K562 (cell line): ENCODE data around the gene LRRC8A. TPM values are rescaled to one million over a fixed set of nuclear protein-coding genes. Genes with fewer than 3 reads are reported as not detected.
A peak's percentile ranks its signal among the peaks of the same experiment; 100 is the strongest.
"Not testable (repeated sequence)": the region's sequence is repeated elsewhere in the genome, so short reads cannot be mapped to it uniquely, and the experiment has no call there.

Experiments used
- ATAC-seq: fragments of 200-7000 bp; cut with Tn5 transposase; 3 replicates; pipeline ENCODE4 v1.9.1; 2020; ENCODE audit warnings: moderate library complexity
- BruUV-seq: library from RNA; stranded (reverse); fragments of 400-500 nt; replicated peaks from 2 replicates; lab custom pipeline; 2021; lab: Mats Ljungman, UMichigan
- CTCF ChIA-PET: fragments of 300-600 bp; formaldehyde crosslinking; extraction: SDS; loops from one replicate; lab custom pipeline; 2021; ENCODE audit warnings: low intra/inter-chr PET ratio; lab: Yijun Ruan, JAX
- POLR2A ChIA-PET: fragments of 300-600, 350-650 bp; sonication (Branson Sonifier 250); formaldehyde crosslinking; extraction: SDS; loops from one replicate; lab custom pipeline; 2021; ENCODE audit warnings: antibody characterized with exemption, inconsistent platforms; lab: Yijun Ruan, JAX
- DNase-seq, 4 experiments: peaks; one replicate each; pipeline versions ENCODE4 v3.0.0 to v3.0.0-alpha.2; 2011 to 2018; ENCODE audit warnings: low spot score in 3 of 4, mixed read lengths in 3 of 4; ENCODE audit errors: extremely low read depth in 1 of 4
- FAIRE-seq: peaks from 2 replicates; lab custom pipeline; 2011; peaks lifted over from hg19 to GRCh38; lab: Jason Lieb, UNC
- H2AFZ ChIP-seq: 2 replicates; pipeline ENCODE4 v1.6.0; 2011; ENCODE audit warnings: low read depth, low read length, control low read depth, inconsistent platforms
- H3K27ac ChIP-seq: fragments of 200-600 bp; 3 replicates; pipeline ENCODE4 v1.8.0; 2011; ENCODE audit warnings: low read depth, mild to moderate bottlenecking, control low read depth, inconsistent platforms, low read length, moderate library complexity, mixed read lengths; ENCODE audit errors: extremely low read depth
- H3K27me3 ChIP-seq, 2 experiments: fragments of 300-600 bp in 1 of 2; 2 replicates in 1 of 2; 3 replicates in 1 of 2; pipeline versions ENCODE4 v1.6.0 to v1.8.0; 2011; ENCODE audit warnings: inconsistent platforms in 2 of 2, low read length in 2 of 2, mild to moderate bottlenecking in 1 of 2, mixed read lengths in 1 of 2, moderate library complexity in 1 of 2; ENCODE audit not compliant: control insufficient read depth in 2 of 2, insufficient read depth in 2 of 2
- H3K36me3 ChIP-seq: fragments of 300-600 bp; 3 replicates; pipeline ENCODE4 v1.8.0; 2011; ENCODE audit warnings: mild to moderate bottlenecking, low read length, inconsistent platforms; ENCODE audit not compliant: control insufficient read depth, insufficient read depth
- H3K4me1 ChIP-seq, 2 experiments: fragments of 200-600 bp in 1 of 2; replicated peaks in 1 of 2; 2 replicates in 1 of 2; 3 replicates in 1 of 2; pipeline versions ENCODE4 v1.5.1 to v1.8.0; 2011; ENCODE audit warnings: inconsistent platforms in 2 of 2, low read length in 2 of 2, mild to moderate bottlenecking in 1 of 2, mixed read lengths in 1 of 2, moderate library complexity in 1 of 2; ENCODE audit not compliant: control insufficient read depth in 2 of 2, insufficient read depth in 2 of 2
- H3K4me2 ChIP-seq: 2 replicates; pipeline ENCODE4 v1.6.1; 2011; ENCODE audit warnings: low read length, control low read depth, inconsistent platforms, mixed read lengths; ENCODE audit not compliant: insufficient read depth
- H3K4me3 ChIP-seq: fragments of 200-600 bp; sonication (generic), shearing (Covaris generic); 2 replicates; pipeline ENCODE4 v1.5.1; 2016; ENCODE audit warnings: control low read depth, inconsistent platforms
- H3K79me2 ChIP-seq: fragments of 200-600 bp; 3 replicates; pipeline ENCODE4 v1.8.0; 2011; ENCODE audit warnings: low read length, inconsistent platforms; ENCODE audit not compliant: control insufficient read depth, insufficient read depth
- H3K9ac ChIP-seq, 2 experiments: 2 replicates each; pipeline versions ENCODE4 v1.6.0 to v1.6.1; 2011; ENCODE audit warnings: low read depth in 2 of 2, low read length in 2 of 2, control low read depth in 1 of 2, inconsistent platforms in 1 of 2, mild to moderate bottlenecking in 1 of 2, mixed read lengths in 1 of 2; ENCODE audit not compliant: insufficient read depth in 1 of 2
- H3K9me1 ChIP-seq: one replicate; pipeline ENCODE4 v1.6.0; 2011; ENCODE audit warnings: inconsistent platforms, mild to moderate bottlenecking, low read length, moderate library complexity; ENCODE audit not compliant: control insufficient read depth, insufficient read depth
- H3K9me3 ChIP-seq: replicated peaks from 2 replicates; pipeline ENCODE4 v1.5.1; 2011; ENCODE audit warnings: low read depth, low read length, inconsistent platforms; ENCODE audit not compliant: control insufficient read depth, insufficient read depth
- H4K20me1 ChIP-seq: replicated peaks from 2 replicates; pipeline ENCODE4 v1.6.1; 2011; ENCODE audit warnings: low read length, inconsistent platforms, mixed read lengths; ENCODE audit not compliant: control insufficient read depth, insufficient read depth
- FOSL1 ChIP-seq: fragments of 200-800 bp; sonication (Bioruptor generic); conservative IDR thresholded peaks from 2 replicates; pipeline ENCODE4 v1.6.1; 2016; ENCODE audit warnings: missing genetic modification characterization, missing compliant biosample characterization
- GATAD2A ChIP-seq: fragments of 450-650 bp; IDR thresholded peaks from 2 replicates; pipeline ENCODE4 v1.6.1; 2017
- MYBL2 ChIP-seq, 2 experiments: fragments of 450-650 bp in 1 of 2; sonication (generic) in 1 of 2; formaldehyde crosslinking in 1 of 2; IDR thresholded peaks; 2 replicates each; pipeline versions ENCODE4 v1.6.1 to v1.8.1; 2017 to 2022; ENCODE audit warnings: borderline replicate concordance in 1 of 2, inconsistent platforms in 1 of 2, low read depth in 1 of 2, mild to moderate bottlenecking in 1 of 2, missing genetic modification reagents in 1 of 2, moderate library complexity in 1 of 2
- NR0B1 ChIP-seq: fragments of 450-650 bp; IDR thresholded peaks from one replicate; pipeline ENCODE4 v1.6.1; 2018; ENCODE audit warnings: mild to moderate bottlenecking, moderate library complexity; ENCODE audit not compliant: partially characterized antibody
- RAD21 ChIP-seq, 2 experiments: fragments of 250-450 bp in 1 of 2; fragments of 450-650 bp in 1 of 2; sonication (Bioruptor Pico) in 1 of 2; formaldehyde crosslinking in 1 of 2; IDR thresholded peaks in 1 of 2; conservative IDR thresholded peaks in 1 of 2; 2 replicates each; pipeline versions ENCODE4 v1.4.0 to v1.8.0; 2020 to 2022; ENCODE audit warnings: mild to moderate bottlenecking in 2 of 2, moderate library complexity in 1 of 2
- ZBTB33 ChIP-seq: sonication (generic); formaldehyde crosslinking; IDR thresholded peaks from 2 replicates; pipeline ENCODE4 v1.8.1; 2023; ENCODE audit warnings: mild to moderate bottlenecking, missing genetic modification reagents
- ZNF507 ChIP-seq: conservative IDR thresholded peaks from 2 replicates; pipeline ENCODE4 v1.6.1; 2017; ENCODE audit warnings: missing genetic modification characterization, missing compliant biosample characterization
- WGBS: fragments of 100-300 bp; shearing (Covaris generic); methylation state at CpG from one replicate; pipeline ENCODE4 v1.1.6; 2016; ENCODE audit warnings: low coverage, mixed read lengths; ENCODE audit not compliant: insufficient coverage; ENCODE audit errors: missing lambda C conversion rate; 5-methylcytosine and 5-hydroxymethylcytosine counted together
- in situ Hi-C: fragments of 300-500 bp; cut with MboI; formaldehyde crosslinking; loops from 4 replicates; pipeline ENCODE4 v1.15.0; 2018; ENCODE audit warnings: inconsistent platforms, mixed read lengths
- intact Hi-C: fragments of 100-400 bp; cut with micrococcal nuclease; formaldehyde crosslinking; loops from 2 replicates; pipeline ENCODE4 v1.14.2; 2022
- polyA plus RNA-seq, 8 experiments: library from polyadenylated mRNA; depleted of rRNA in 4 of 8; stranded (reverse) in 5 of 8; unstranded in 3 of 8; fragments of >200 nt; fragmentation: Nextera tagmentation in 2 of 8; fragmentation: Illumina TruSeq in 1 of 8; extraction: Ambion mirVana in 2 of 8; extraction: Trizol in 1 of 8; gene quantifications; 2 replicates each; pipeline versions ENCODE4 v1.2.1 to v1.2.3, GENCODE V29; 2011 to 2014; ENCODE audit warnings: inconsistent platforms in 1 of 8, missing spikeins in 1 of 8
- total RNA-seq, 7 experiments: library from RNA; depleted of rRNA in 6 of 7; stranded (reverse); fragments of >200 nt in 6 of 7; fragmentation: Illumina TruSeq in 2 of 7; extraction: Trizol in 2 of 7; gene quantifications; 2 replicates each; pipeline versions ENCODE4 v1.2.1 to v1.2.3, GENCODE V29; 2011 to 2021; ENCODE audit warnings: low replicate concordance in 1 of 7

The LRRC8A gene
- total and polyA plus RNA-seq, 9 of the 15 experiments (the other 6 are each of a cell fraction or from before 2014, with no cell fraction given): 2.9 to 24.7 (median 8.9) TPM

GRCh38 chr9:128870941-128871265 is 11.0 kb upstream of the LRRC8A start:
- peak; percentile 36; the same call in 1 of the 2 replicates for TF ChIP-seq FOSL1 (tag)
- peak; percentile 56 for TF ChIP-seq ZNF507 (tag)
- H2AFZ ChIP-seq, H3K9me3 ChIP-seq, H3K9me1 ChIP-seq, in situ Hi-C loops, intact Hi-C loops, H3K27me3 ChIP-seq, H4K20me1 ChIP-seq, H3K4me1 ChIP-seq, H3K9ac ChIP-seq, H3K4me3 ChIP-seq, H3K79me2 ChIP-seq, BruUV-seq, ATAC-seq, H3K36me3 ChIP-seq, H3K27ac ChIP-seq, CTCF ChIA-PET, H3K4me2 ChIP-seq: not testable (repeated sequence)
- 46% methylated on average over 7 of the region's 7 CpGs for WGBS
- peak in 1 of 4 experiments; percentile 20 for DNase-seq
- peak; percentile 11 for FAIRE-seq
- POLR2A ChIA-PET: interaction anchor here (0.6 to 1.3 kb wide), 4 partner anchors 11 to 324 kb away, joined by 3 to 5 read pairs (median 4); partner anchors contain the start of genes DOLK, KYAT1, LRRC8A and NUP188

DNA sequence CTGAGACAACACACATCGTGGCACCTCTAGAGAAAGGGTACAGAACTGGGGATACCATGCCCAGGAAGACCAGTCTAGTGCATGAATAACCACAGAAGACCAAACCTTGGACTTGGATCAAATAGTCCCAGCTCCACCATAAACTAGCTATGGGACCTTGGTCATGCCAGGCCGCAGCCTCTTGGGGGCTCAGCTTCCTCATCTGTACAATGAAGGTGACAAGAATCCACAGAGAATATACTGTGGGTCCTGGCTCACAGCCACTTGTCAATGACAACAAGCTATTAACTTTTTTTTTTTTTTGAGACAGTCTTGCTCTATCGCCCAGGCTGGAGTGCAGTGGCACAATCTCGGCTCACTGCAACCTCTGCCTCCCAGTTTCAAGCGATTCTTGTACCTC is 4.1 kb upstream of the LRRC8A start:
- BruUV-seq: no TSS peak
- CTCF ChIA-PET: no interaction called here
- FAIRE-seq (no peak), DNase-seq (peak in 2 of 4 experiments; percentile 6 to 16), ATAC-seq (no peak)
- Histone ChIP-seq H3K36me3 (no peaks in the 10 kb centered on the region), H3K9me3 (no peaks in the 10 kb centered on the region), H3K4me1 (peaks cover 9 to 33% of the 10 kb centered on the region in 2 experiments; a peak in 4 of 5 replicates), H3K4me2 (no peak overlapping the region), H3K79me2 (peaks cover 26% of the 10 kb centered on the region), H3K27me3 (no peaks in the 10 kb centered on the region), H2AFZ (no peak overlapping the region), H4K20me1 (no peaks in the 10 kb centered on the region; the same call in 1 of the 2 replicates), H3K9ac (no peak overlapping the region), H3K27ac (no peak overlapping the region), H3K9me1 (no peaks in the 10 kb centered on the region), H3K4me3 (no peak overlapping the region)
- intact Hi-C loops (no loop called here), in situ Hi-C loops (no loop called here)
- 82% methylated on average over 5 of the region's 5 CpGs for WGBS
- POLR2A ChIA-PET: interaction anchor here (0.7 to 1.0 kb wide), 6 partner anchors 10 to 67 kb away, joined by 3 to 7 read pairs (median 4); no protein-coding TSS in a partner anchor
- TF ChIP-seq MYBL2 (IDR thresholded peaks at IDR 0.05; ENCODE audit: low read depth) (no peak), MYBL2 (CRISPR knock-in tag; IDR thresholded peaks at IDR 0.05; ENCODE audit: borderline replicate concordance) (no peak), ZBTB33 (CRISPR knock-in tag) (peak; percentile 89), NR0B1 (no peak), GATAD2A (no peak), RAD21 (CRISPR knock-in tag; conservative IDR thresholded peaks at IDR 0.05 in 1 of 2, IDR thresholded peaks at IDR 0.05 in 1 of 2) (peak in 1 of 2 experiments; percentile 21; a peak in 2 of 4 replicates)
